HL-60 (cell line): ENCODE measurements around the gene VPS35L.

Experiments
- DNase-seq, 2 experiments: peaks; one replicate each; pipeline ENCODE4 v3.0.0-alpha.2; 2010 to 2020; ENCODE audit warnings: low read depth in 1 of 2, low spot score in 1 of 2
- H3K27ac ChIP-seq: fragments of 250-450 bp; sonication (Bioruptor Pico); replicated peaks from 2 replicates; pipeline ENCODE4 v1.5.1; 2020; ENCODE audit warnings: mild to moderate bottlenecking, moderate library complexity
- H3K27me3 ChIP-seq: fragments of 250-450 bp; sonication (Bioruptor Pico); 2 replicates; pipeline ENCODE4 v1.5.1; 2021; ENCODE audit warnings: mild to moderate bottlenecking, moderate library complexity; ENCODE audit not compliant: insufficient read depth, poor library complexity, severe bottlenecking
- H3K4me3 ChIP-seq: replicated peaks from 2 replicates; pipeline ENCODE4 v1.5.1; 2011; ENCODE audit warnings: mild to moderate bottlenecking, control low read depth, low read length; ENCODE audit not compliant: insufficient read depth
- CTCF ChIP-seq: IDR thresholded peaks from one replicate; pipeline ENCODE4 v1.5.1; 2011; ENCODE audit warnings: low read length, control low read depth, inconsistent platforms; ENCODE audit not compliant: insufficient read depth
- GABPA ChIP-seq: IDR thresholded peaks from 2 replicates; pipeline ENCODE4 v1.6.1; 2012; ENCODE audit warnings: low read depth
- POLR2AphosphoS5 ChIP-seq: IDR thresholded peaks from 2 replicates; pipeline ENCODE4 v1.6.1; 2012; ENCODE audit warnings: low read depth
- SPI1 ChIP-seq: IDR thresholded peaks from 2 replicates; pipeline ENCODE4 v1.6.1; 2012; ENCODE audit warnings: low read depth, mild to moderate bottlenecking, borderline replicate concordance
- TF ChIP-seq, protein P1 (sequence below): IDR thresholded peaks from 2 replicates; pipeline ENCODE4 v1.6.1; 2012; ENCODE audit warnings: low read depth; ENCODE audit not compliant: insufficient replicate concordance

Gene VPS35L

GRCh38 chr16:19707569-19708295 lies 152.2 kb downstream of the VPS35L start:
- TF ChIP-seq, protein P1, sequence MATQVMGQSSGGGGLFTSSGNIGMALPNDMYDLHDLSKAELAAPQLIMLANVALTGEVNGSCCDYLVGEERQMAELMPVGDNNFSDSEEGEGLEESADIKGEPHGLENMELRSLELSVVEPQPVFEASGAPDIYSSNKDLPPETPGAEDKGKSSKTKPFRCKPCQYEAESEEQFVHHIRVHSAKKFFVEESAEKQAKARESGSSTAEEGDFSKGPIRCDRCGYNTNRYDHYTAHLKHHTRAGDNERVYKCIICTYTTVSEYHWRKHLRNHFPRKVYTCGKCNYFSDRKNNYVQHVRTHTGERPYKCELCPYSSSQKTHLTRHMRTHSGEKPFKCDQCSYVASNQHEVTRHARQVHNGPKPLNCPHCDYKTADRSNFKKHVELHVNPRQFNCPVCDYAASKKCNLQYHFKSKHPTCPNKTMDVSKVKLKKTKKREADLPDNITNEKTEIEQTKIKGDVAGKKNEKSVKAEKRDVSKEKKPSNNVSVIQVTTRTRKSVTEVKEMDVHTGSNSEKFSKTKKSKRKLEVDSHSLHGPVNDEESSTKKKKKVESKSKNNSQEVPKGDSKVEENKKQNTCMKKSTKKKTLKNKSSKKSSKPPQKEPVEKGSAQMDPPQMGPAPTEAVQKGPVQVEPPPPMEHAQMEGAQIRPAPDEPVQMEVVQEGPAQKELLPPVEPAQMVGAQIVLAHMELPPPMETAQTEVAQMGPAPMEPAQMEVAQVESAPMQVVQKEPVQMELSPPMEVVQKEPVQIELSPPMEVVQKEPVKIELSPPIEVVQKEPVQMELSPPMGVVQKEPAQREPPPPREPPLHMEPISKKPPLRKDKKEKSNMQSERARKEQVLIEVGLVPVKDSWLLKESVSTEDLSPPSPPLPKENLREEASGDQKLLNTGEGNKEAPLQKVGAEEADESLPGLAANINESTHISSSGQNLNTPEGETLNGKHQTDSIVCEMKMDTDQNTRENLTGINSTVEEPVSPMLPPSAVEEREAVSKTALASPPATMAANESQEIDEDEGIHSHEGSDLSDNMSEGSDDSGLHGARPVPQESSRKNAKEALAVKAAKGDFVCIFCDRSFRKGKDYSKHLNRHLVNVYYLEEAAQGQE, result no peak
- no peak for TF ChIP-seq POLR2AphosphoS5
- no peak for TF ChIP-seq CTCF
- TF ChIP-seq GABPA, result no peak
- TF ChIP-seq SPI1, result no peak
- H3K27me3 ChIP-seq, result no peaks in the 10 kb centered on the region
- DNase-seq, result no peak
- H3K27ac ChIP-seq, result no peak overlapping the region
- H3K4me3 ChIP-seq, result no peak overlapping the region

- TF ChIP-seq, protein P1, result no peak
- TF ChIP-seq GABPA, result no peak
- no peak for TF ChIP-seq POLR2AphosphoS5
- TF ChIP-seq CTCF, result no peak
- no peak for TF ChIP-seq SPI1
- DNase-seq, result no peak
- no peak overlapping the region for H3K4me3 ChIP-seq
- H3K27me3 ChIP-seq, result no peaks in the 10 kb centered on the region
- H3K27ac ChIP-seq, result no peak overlapping the region
Observed at GRCh38 chr16:19708296-19709205, 153.0 kb downstream of the VPS35L start.

DNA sequence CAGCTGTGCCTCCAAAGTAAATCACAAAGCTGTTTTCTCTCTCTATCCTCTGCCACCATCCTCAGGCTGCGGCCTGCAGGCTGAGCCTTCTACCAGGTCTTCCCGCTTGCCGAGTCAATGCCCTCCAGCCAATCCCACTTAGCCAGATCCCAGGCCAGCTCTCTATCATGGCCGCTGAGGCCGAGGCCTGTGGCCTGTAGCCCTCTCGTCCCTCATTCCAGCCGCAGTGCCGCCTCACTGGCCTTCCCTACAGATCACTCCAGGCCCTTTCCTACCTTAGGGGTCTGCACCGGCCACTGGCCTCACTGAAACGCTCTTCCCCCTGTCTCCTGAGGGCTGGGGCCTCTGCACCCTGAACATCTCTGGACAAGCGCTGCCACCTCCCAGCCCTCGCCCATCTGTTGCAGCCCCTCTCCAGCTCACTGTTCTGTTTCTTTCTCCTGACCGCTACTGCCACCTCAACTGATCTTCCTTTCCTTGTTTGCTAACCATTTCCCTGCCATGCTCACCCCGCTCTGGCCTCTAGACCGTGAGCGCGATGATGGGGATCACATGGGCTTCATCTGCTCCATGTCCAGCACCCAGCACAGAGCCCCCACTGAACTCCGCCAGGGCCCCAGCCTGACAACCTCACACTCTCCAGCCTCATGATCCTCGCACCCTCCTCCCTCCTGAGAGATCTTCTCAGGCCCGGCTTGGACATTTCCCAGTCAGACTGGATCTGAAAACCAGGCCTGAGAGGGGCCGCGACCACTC lies 154.1 kb downstream of the VPS35L start:
- H3K27ac ChIP-seq, result no peak overlapping the region
- no peak overlapping the region for H3K4me3 ChIP-seq
- TF ChIP-seq POLR2AphosphoS5, result no peak
- no peak for TF ChIP-seq CTCF
- TF ChIP-seq SPI1, result no peak
- TF ChIP-seq, protein P1, result no peak
- TF ChIP-seq GABPA, result no peak
- DNase-seq, result no peak
- H3K27me3 ChIP-seq, result no peaks in the 10 kb centered on the region
